ENCODE data around the gene SMCR8. TPM values are rescaled to one million over a fixed set of nuclear protein-coding genes. Genes with fewer than 3 reads are reported as not detected.

SMCR8 gene
- total and polyA plus RNA-seq, 9 of the 15 experiments (the other 6 are each of a cell fraction or from before 2014, with no cell fraction given) = 0.25 to 8.8 (median 4.9) TPM

DNA sequence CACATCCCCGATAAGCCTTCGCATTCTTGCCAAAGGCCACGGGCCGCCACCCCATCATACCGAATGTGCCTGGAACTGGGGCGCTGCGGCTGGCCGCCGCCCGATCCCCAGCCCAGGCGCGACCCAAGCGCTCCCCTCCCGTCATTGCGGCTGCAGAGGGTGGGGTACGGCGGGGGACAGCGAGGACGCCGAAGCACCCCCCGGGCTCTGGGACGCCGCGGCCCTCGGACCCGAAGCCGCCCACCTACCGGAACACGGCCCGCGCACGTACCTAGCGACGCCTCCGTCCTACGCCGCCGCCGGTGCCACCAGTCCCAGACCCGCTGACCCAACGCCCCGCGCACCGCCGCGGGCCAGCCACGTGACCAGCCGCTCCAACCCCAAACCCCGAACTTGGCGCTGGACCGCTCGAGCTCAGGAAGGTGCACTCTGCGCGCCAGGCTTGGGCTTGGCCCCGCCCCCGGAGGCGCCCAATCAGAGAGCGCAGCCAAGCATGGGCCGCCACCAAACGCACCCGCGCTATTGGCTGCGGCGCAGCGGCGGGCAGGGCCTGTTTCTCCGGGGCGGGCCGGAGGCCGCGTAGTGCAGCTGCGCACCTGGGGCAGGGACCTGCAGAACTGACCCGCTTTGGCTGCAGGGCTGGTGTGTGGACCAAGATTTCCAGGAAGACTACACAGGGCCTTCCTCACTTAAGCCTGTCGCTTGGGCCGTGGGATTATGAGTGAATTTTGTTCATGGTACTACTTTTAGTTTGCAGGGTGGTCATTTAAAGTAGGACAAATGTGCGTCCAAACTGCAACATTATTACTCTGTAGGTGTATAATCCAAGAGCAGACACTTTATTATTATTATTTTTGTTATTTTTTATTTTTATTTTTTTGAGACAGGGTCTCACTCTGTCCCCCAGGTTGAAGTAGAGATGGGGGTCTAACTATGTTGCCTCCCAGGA lies 48.3 kb downstream of the SMCR8 start, which contains the start of gene SHMT1 (continued):
- TF ChIP-seq, protein P1, sequence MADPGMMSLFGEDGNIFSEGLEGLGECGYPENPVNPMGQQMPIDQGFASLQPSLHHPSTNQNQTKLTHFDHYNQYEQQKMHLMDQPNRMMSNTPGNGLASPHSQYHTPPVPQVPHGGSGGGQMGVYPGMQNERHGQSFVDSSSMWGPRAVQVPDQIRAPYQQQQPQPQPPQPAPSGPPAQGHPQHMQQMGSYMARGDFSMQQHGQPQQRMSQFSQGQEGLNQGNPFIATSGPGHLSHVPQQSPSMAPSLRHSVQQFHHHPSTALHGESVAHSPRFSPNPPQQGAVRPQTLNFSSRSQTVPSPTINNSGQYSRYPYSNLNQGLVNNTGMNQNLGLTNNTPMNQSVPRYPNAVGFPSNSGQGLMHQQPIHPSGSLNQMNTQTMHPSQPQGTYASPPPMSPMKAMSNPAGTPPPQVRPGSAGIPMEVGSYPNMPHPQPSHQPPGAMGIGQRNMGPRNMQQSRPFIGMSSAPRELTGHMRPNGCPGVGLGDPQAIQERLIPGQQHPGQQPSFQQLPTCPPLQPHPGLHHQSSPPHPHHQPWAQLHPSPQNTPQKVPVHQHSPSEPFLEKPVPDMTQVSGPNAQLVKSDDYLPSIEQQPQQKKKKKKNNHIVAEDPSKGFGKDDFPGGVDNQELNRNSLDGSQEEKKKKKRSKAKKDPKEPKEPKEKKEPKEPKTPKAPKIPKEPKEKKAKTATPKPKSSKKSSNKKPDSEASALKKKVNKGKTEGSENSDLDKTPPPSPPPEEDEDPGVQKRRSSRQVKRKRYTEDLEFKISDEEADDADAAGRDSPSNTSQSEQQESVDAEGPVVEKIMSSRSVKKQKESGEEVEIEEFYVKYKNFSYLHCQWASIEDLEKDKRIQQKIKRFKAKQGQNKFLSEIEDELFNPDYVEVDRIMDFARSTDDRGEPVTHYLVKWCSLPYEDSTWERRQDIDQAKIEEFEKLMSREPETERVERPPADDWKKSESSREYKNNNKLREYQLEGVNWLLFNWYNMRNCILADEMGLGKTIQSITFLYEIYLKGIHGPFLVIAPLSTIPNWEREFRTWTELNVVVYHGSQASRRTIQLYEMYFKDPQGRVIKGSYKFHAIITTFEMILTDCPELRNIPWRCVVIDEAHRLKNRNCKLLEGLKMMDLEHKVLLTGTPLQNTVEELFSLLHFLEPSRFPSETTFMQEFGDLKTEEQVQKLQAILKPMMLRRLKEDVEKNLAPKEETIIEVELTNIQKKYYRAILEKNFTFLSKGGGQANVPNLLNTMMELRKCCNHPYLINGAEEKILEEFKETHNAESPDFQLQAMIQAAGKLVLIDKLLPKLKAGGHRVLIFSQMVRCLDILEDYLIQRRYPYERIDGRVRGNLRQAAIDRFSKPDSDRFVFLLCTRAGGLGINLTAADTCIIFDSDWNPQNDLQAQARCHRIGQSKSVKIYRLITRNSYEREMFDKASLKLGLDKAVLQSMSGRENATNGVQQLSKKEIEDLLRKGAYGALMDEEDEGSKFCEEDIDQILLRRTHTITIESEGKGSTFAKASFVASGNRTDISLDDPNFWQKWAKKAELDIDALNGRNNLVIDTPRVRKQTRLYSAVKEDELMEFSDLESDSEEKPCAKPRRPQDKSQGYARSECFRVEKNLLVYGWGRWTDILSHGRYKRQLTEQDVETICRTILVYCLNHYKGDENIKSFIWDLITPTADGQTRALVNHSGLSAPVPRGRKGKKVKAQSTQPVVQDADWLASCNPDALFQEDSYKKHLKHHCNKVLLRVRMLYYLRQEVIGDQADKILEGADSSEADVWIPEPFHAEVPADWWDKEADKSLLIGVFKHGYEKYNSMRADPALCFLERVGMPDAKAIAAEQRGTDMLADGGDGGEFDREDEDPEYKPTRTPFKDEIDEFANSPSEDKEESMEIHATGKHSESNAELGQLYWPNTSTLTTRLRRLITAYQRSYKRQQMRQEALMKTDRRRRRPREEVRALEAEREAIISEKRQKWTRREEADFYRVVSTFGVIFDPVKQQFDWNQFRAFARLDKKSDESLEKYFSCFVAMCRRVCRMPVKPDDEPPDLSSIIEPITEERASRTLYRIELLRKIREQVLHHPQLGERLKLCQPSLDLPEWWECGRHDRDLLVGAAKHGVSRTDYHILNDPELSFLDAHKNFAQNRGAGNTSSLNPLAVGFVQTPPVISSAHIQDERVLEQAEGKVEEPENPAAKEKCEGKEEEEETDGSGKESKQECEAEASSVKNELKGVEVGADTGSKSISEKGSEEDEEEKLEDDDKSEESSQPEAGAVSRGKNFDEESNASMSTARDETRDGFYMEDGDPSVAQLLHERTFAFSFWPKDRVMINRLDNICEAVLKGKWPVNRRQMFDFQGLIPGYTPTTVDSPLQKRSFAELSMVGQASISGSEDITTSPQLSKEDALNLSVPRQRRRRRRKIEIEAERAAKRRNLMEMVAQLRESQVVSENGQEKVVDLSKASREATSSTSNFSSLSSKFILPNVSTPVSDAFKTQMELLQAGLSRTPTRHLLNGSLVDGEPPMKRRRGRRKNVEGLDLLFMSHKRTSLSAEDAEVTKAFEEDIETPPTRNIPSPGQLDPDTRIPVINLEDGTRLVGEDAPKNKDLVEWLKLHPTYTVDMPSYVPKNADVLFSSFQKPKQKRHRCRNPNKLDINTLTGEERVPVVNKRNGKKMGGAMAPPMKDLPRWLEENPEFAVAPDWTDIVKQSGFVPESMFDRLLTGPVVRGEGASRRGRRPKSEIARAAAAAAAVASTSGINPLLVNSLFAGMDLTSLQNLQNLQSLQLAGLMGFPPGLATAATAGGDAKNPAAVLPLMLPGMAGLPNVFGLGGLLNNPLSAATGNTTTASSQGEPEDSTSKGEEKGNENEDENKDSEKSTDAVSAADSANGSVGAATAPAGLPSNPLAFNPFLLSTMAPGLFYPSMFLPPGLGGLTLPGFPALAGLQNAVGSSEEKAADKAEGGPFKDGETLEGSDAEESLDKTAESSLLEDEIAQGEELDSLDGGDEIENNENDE (IDR thresholded peaks at IDR 0.05; ENCODE audit: low read depth, low read length) = no peak
- no peak for TF ChIP-seq GTF2A2 (tag; IDR thresholded peaks at IDR 0.05)
- TF ChIP-seq MIER1 (IDR thresholded peaks at IDR 0.05; ENCODE audit: low read depth) = no peak
- no peak for TF ChIP-seq ZFPM2 (CRISPR knock-in tag; IDR thresholded peaks at IDR 0.05)
- peak; percentile 90 for TF ChIP-seq POLR2G (IDR thresholded peaks at IDR 0.05; ENCODE audit: low read depth, low read length)
- TF ChIP-seq ZNF644 (tag; IDR thresholded peaks at IDR 0.05; ENCODE audit: low read depth) = no peak
- no peak for TF ChIP-seq SMAD3 (CRISPR knock-in tag; conservative IDR thresholded peaks at IDR 0.05)
- TF ChIP-seq MTF1 (CRISPR knock-in tag; IDR thresholded peaks at IDR 0.05; ENCODE audit: borderline replicate concordance) = no peak
- no peak for TF ChIP-seq SMAD4 (CRISPR knock-in tag; conservative IDR thresholded peaks at IDR 0.05)
- TF ChIP-seq MAFG (tag; conservative IDR thresholded peaks at IDR 0.05) = no peak
- no peak for TF ChIP-seq HOXB6 (CRISPR knock-in tag; IDR thresholded peaks at IDR 0.05; ENCODE audit: borderline replicate concordance)
- peak; percentile 90 for TF ChIP-seq RAD51 (IDR thresholded peaks at IDR 0.05; ENCODE audit: borderline replicate concordance, low read depth)
- peak; percentile 76; the same call in 1 of the 2 replicates for TF ChIP-seq TFAP4 (CRISPR knock-in tag; IDR thresholded peaks at IDR 0.05; ENCODE audit: borderline replicate concordance)

Measured in K562 (cell line).